Measurements from ENCODE around the gene CBFA2T2.

DNA sequence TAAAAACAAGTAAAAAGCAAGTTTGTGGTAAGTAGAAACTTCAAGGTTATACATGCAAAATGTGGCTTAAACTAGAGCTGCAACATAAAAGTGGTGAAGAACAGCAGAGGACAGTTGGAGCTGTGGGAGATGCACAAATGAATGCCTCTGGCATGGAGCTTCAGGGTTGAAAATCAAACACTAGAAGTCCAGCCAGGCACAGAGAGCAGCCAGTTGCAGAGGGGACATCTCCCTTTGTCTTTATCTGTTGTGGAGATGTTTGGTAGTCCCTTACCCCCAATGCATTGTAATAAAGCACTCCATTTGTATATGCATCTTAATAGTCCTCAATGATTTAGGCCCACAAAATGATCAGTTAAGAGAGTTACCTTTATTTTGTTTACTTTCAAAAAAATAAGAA lies 99.2 kb downstream of the CBFA2T2 start:
- TF ChIP-seq, protein P1, sequence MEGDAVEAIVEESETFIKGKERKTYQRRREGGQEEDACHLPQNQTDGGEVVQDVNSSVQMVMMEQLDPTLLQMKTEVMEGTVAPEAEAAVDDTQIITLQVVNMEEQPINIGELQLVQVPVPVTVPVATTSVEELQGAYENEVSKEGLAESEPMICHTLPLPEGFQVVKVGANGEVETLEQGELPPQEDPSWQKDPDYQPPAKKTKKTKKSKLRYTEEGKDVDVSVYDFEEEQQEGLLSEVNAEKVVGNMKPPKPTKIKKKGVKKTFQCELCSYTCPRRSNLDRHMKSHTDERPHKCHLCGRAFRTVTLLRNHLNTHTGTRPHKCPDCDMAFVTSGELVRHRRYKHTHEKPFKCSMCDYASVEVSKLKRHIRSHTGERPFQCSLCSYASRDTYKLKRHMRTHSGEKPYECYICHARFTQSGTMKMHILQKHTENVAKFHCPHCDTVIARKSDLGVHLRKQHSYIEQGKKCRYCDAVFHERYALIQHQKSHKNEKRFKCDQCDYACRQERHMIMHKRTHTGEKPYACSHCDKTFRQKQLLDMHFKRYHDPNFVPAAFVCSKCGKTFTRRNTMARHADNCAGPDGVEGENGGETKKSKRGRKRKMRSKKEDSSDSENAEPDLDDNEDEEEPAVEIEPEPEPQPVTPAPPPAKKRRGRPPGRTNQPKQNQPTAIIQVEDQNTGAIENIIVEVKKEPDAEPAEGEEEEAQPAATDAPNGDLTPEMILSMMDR (IDR thresholded peaks at IDR 0.05): no peak
- TF ChIP-seq POLR2A (IDR thresholded peaks at IDR 0.05): no peak
